Loucy (cell line): ENCODE results near the gene ZNF726.

ENCODE experiments used
- CTCF ChIP-seq: fragments of 200-600 bp; sonication (generic); conservative IDR thresholded peaks from 2 replicates; pipeline ENCODE4 v1.5.1; 2014; ENCODE audit warnings: mild to moderate bottlenecking, antibody characterized with exemption, low read length
- EZH2phosphoT487 ChIP-seq: fragments of 200-600 bp; IDR thresholded peaks from 2 replicates; pipeline ENCODE4 v1.6.1; 2018; ENCODE audit warnings: antibody characterized with exemption, mild to moderate bottlenecking, moderate library complexity, borderline replicate concordance

GRCh38 chr19:23916991-23917390 is 2.3 kb downstream of the ZNF726 start:
- TF ChIP-seq CTCF (no peak), EZH2phosphoT487 (no peak)
